Activated CD4-positive, alpha-beta memory T cell treated with anti-CD3 and anti-CD28 coated beads, Interleukin-2, amount 10 ng/mL, durations not matched to agents 7 days and 5 days (primary cell): Measurements from ENCODE around the gene RAF1. TPM values are rescaled to one million over a fixed set of nuclear protein-coding genes. Genes with fewer than 3 reads are reported as not detected.

Experiments used
- CTCF ChIA-PET: fragments of 350-600 bp; sonication (Branson Sonifier 250); formaldehyde crosslinking; loops from one replicate; lab custom pipeline; 2021; ENCODE audit warnings: antibody characterized with exemption, inconsistent platforms; lab: Charles Lee
- POLR2A ChIA-PET: fragments of 350-600 bp; sonication (Branson Sonifier 250); formaldehyde crosslinking; loops from one replicate; lab custom pipeline; 2021; ENCODE audit warnings: antibody characterized with exemption; lab: Charles Lee
- DNase-seq: peaks from one replicate; pipeline ENCODE4 v3.0.0-alpha.2; 2020
- H3K27ac Mint-ChIP-seq: one replicate; pipeline ENCODE4 v1.8.0; 2021; ENCODE audit warnings: mild to moderate bottlenecking, mixed read lengths
- H3K27me3 Mint-ChIP-seq: one replicate; pipeline ENCODE4 v1.8.0; 2021; ENCODE audit warnings: mixed read lengths
- H3K36me3 Mint-ChIP-seq: one replicate; pipeline ENCODE4 v1.8.0; 2021; ENCODE audit warnings: low read depth, mixed read lengths
- H3K4me1 Mint-ChIP-seq: one replicate; pipeline ENCODE4 v1.8.0; 2021; ENCODE audit warnings: mixed read lengths
- H3K4me3 Mint-ChIP-seq: one replicate; pipeline ENCODE4 v1.8.0; 2021; ENCODE audit warnings: mild to moderate bottlenecking, mixed read lengths
- H3K9me3 Mint-ChIP-seq: one replicate; pipeline ENCODE4 v1.8.0; 2021; ENCODE audit warnings: mixed read lengths
- total RNA-seq, 2 experiments: library from RNA; stranded (reverse); gene quantifications; one replicate each; pipeline ENCODE4 v1.2.3, GENCODE V29; 2021

The RAF1 gene
- total RNA-seq, 2 experiments from 2014 or later = 83.2 to 86.0 TPM

GRCh38 chr3:12598890-12599289, 65.0 kb downstream of the RAF1 start:
- ChIA-PET CTCF (no interaction called here), POLR2A (interaction anchor here (0.9 kb wide), 1 partner anchor 30 kb away, joined by 3 read pairs; no protein-coding TSS in a partner anchor)
- H3K4me3 Mint-ChIP-seq = no peak overlapping the region

GRCh38 chr3:12593473-12593872, 70.4 kb downstream of the RAF1 start:
- DNase-seq = no peak
- CTCF ChIA-PET = no interaction called here
- Mint-ChIP-seq H3K4me1 (no peaks in the 10 kb centered on the region), H3K36me3 (peaks cover 66% of the 10 kb centered on the region), H3K4me3 (no peak overlapping the region), H3K27me3 (no peaks in the 10 kb centered on the region), H3K27ac (no peak overlapping the region), H3K9me3 (no peaks in the 10 kb centered on the region)
- POLR2A ChIA-PET = interaction anchor here (1.4 kb wide), 1 partner anchor 13 kb away, joined by 5 read pairs; no protein-coding TSS in a partner anchor

More at GRCh38 chr3:12598890-12599289, 65.0 kb downstream of the RAF1 start:
- no peaks in the 10 kb centered on the region for H3K4me1 Mint-ChIP-seq
- H3K9me3 Mint-ChIP-seq = no peaks in the 10 kb centered on the region
- H3K36me3 Mint-ChIP-seq = peaks cover 63% of the 10 kb centered on the region
- DNase-seq = no peak
- H3K27me3 Mint-ChIP-seq = no peaks in the 10 kb centered on the region
- no peak overlapping the region for H3K27ac Mint-ChIP-seq

- no peaks in the 10 kb centered on the region for H3K27me3 Mint-ChIP-seq
- no peaks in the 10 kb centered on the region for H3K4me1 Mint-ChIP-seq
- H3K9me3 Mint-ChIP-seq = no peaks in the 10 kb centered on the region
- peaks cover 69% of the 10 kb centered on the region for H3K36me3 Mint-ChIP-seq
- no peak overlapping the region for H3K27ac Mint-ChIP-seq
- DNase-seq = no peak
- ChIA-PET CTCF (no interaction called here), POLR2A (no interaction called here)
- H3K4me3 Mint-ChIP-seq = no peak overlapping the region
Observed at GRCh38 chr3:12591997-12592715, 71.8 kb downstream of the RAF1 start.

- Mint-ChIP-seq H3K27me3 (no peaks in the 10 kb centered on the region), H3K36me3 (peaks cover 69% of the 10 kb centered on the region), H3K4me3 (no peak overlapping the region), H3K9me3 (no peaks in the 10 kb centered on the region), H3K27ac (no peak overlapping the region), H3K4me1 (no peaks in the 10 kb centered on the region)
- POLR2A ChIA-PET = interaction anchor here (0.6 kb wide), 1 partner anchor 1073 kb away, joined by 3 read pairs; no protein-coding TSS in a partner anchor
- no peak for DNase-seq
- CTCF ChIA-PET = interaction anchor here (0.6 kb wide), 1 partner anchor 21 kb away, joined by 3 read pairs; no protein-coding TSS in a partner anchor
Observed at GRCh38 chr3:12591456-12591855, 72.5 kb downstream of the RAF1 start.

GRCh38 chr3:12590096-12590495, 73.8 kb downstream of the RAF1 start:
- ChIA-PET CTCF (interaction anchor here (0.7 kb wide), 1 partner anchor 89 kb away, joined by 4 read pairs; no protein-coding TSS in a partner anchor), POLR2A (no interaction called here)
- Mint-ChIP-seq H3K27ac (no peak overlapping the region), H3K27me3 (no peaks in the 10 kb centered on the region), H3K36me3 (peaks cover 71% of the 10 kb centered on the region), H3K9me3 (no peaks in the 10 kb centered on the region), H3K4me1 (no peaks in the 10 kb centered on the region), H3K4me3 (no peak overlapping the region)
- DNase-seq = no peak

- H3K9me3 Mint-ChIP-seq = no peaks in the 10 kb centered on the region
- H3K27ac Mint-ChIP-seq = no peak overlapping the region
- DNase-seq = no peak
- ChIA-PET CTCF (interaction anchor here (1.0 kb wide), 1 partner anchor 10 kb away, joined by 5 read pairs; no protein-coding TSS in a partner anchor), POLR2A (no interaction called here)
- H3K36me3 Mint-ChIP-seq = peaks cover 70% of the 10 kb centered on the region
- H3K27me3 Mint-ChIP-seq = no peaks in the 10 kb centered on the region
- no peak overlapping the region for H3K4me3 Mint-ChIP-seq
- H3K4me1 Mint-ChIP-seq = no peaks in the 10 kb centered on the region
Observed at GRCh38 chr3:12588039-12589009, 75.6 kb downstream of the RAF1 start.

GRCh38 chr3:12586403-12586802, 77.5 kb downstream of the RAF1 start:
- Mint-ChIP-seq H3K27ac (no peak overlapping the region), H3K36me3 (peaks cover 73% of the 10 kb centered on the region), H3K4me3 (no peak overlapping the region), H3K9me3 (no peaks in the 10 kb centered on the region), H3K27me3 (no peaks in the 10 kb centered on the region), H3K4me1 (no peaks in the 10 kb centered on the region)
- POLR2A ChIA-PET = no interaction called here
- CTCF ChIA-PET = no interaction called here
- no peak for DNase-seq

GRCh38 chr3:12585970-12586369, 77.9 kb downstream of the RAF1 start:
- H3K4me1 Mint-ChIP-seq = no peaks in the 10 kb centered on the region
- no peak overlapping the region for H3K4me3 Mint-ChIP-seq
- H3K36me3 Mint-ChIP-seq = peaks cover 72% of the 10 kb centered on the region
- ChIA-PET CTCF (no interaction called here), POLR2A (no interaction called here)
- H3K9me3 Mint-ChIP-seq = no peaks in the 10 kb centered on the region
- no peaks in the 10 kb centered on the region for H3K27me3 Mint-ChIP-seq
- H3K27ac Mint-ChIP-seq = no peak overlapping the region
- no peak for DNase-seq

GRCh38 chr3:12585181-12585580, 78.7 kb downstream of the RAF1 start:
- H3K4me3 Mint-ChIP-seq = no peak overlapping the region
- peaks cover 69% of the 10 kb centered on the region for H3K36me3 Mint-ChIP-seq
- H3K27ac Mint-ChIP-seq = no peak overlapping the region
- H3K27me3 Mint-ChIP-seq = no peaks in the 10 kb centered on the region
- no peaks in the 10 kb centered on the region for H3K9me3 Mint-ChIP-seq
- ChIA-PET CTCF (no interaction called here), POLR2A (interaction anchor here (1.1 to 1.3 kb wide), 2 partner anchors 11 to 60 kb away, joined by 3 read pairs; no protein-coding TSS in a partner anchor)
- no peak for DNase-seq
- H3K4me1 Mint-ChIP-seq = no peaks in the 10 kb centered on the region

GRCh38 chr3:12584083-12584482, 79.8 kb downstream of the RAF1 start:
- CTCF ChIA-PET = no interaction called here

GRCh38 chr3:12583280-12583679, 80.6 kb downstream of the RAF1 start:
- H3K9me3 Mint-ChIP-seq = no peaks in the 10 kb centered on the region
- ChIA-PET POLR2A (interaction anchor here (1.6 to 2.4 kb wide), 2 partner anchors 14 to 23 kb away, joined by 7 to 8 read pairs; no protein-coding TSS in a partner anchor), CTCF (no interaction called here)
- H3K27me3 Mint-ChIP-seq = no peaks in the 10 kb centered on the region
- peaks cover 4% of the 10 kb centered on the region for H3K4me1 Mint-ChIP-seq
- no peak overlapping the region for H3K27ac Mint-ChIP-seq
- DNase-seq = no peak
- H3K4me3 Mint-ChIP-seq = no peak overlapping the region
- peaks cover 74% of the 10 kb centered on the region for H3K36me3 Mint-ChIP-seq

More at GRCh38 chr3:12584083-12584482, 79.8 kb downstream of the RAF1 start:
- H3K27ac Mint-ChIP-seq = no peak overlapping the region
- no peak overlapping the region for H3K4me3 Mint-ChIP-seq
- H3K4me1 Mint-ChIP-seq = no peaks in the 10 kb centered on the region
- DNase-seq = no peak
- no peaks in the 10 kb centered on the region for H3K9me3 Mint-ChIP-seq
- POLR2A ChIA-PET = interaction anchor here (1.3 to 2.4 kb wide), 2 partner anchors 10 to 24 kb away, joined by 3 to 8 read pairs; no protein-coding TSS in a partner anchor
- peaks cover 74% of the 10 kb centered on the region for H3K36me3 Mint-ChIP-seq
- no peaks in the 10 kb centered on the region for H3K27me3 Mint-ChIP-seq

- Mint-ChIP-seq H3K4me1 (peaks cover 4% of the 10 kb centered on the region), H3K4me3 (no peak overlapping the region), H3K36me3 (peaks cover 73% of the 10 kb centered on the region), H3K27me3 (no peaks in the 10 kb centered on the region), H3K9me3 (no peaks in the 10 kb centered on the region), H3K27ac (no peak overlapping the region)
- CTCF ChIA-PET = no interaction called here
- no peak for DNase-seq
- POLR2A ChIA-PET = interaction anchor here (1.6 to 2.4 kb wide), 2 partner anchors 14 to 23 kb away, joined by 7 to 8 read pairs; no protein-coding TSS in a partner anchor
Observed at GRCh38 chr3:12582730-12583129, 81.2 kb downstream of the RAF1 start.
